NB4 (cell line): ENCODE measurements around the gene CDC14A.
"Not testable (repeated sequence)": the region's sequence is repeated elsewhere in the genome, so short reads cannot be mapped to it uniquely, and the experiment has no call there.

Experiments
- DNase-seq: peaks from one replicate; pipeline ENCODE4 v3.0.0; 2010; ENCODE audit warnings: low read depth
- H3K4me3 ChIP-seq: one replicate; pipeline ENCODE4 v1.5.1; 2011; ENCODE audit warnings: mild to moderate bottlenecking, low read depth, low read length, moderate library complexity
- MYC ChIP-seq: IDR thresholded peaks from 2 replicates; pipeline ENCODE4 v1.6.1; 2011; ENCODE audit warnings: low read depth, low read length
- POLR2A ChIP-seq: IDR thresholded peaks from 2 replicates; pipeline ENCODE4 v1.6.1; 2011; ENCODE audit warnings: mild to moderate bottlenecking; ENCODE audit not compliant: insufficient read length; ENCODE audit errors: extremely low read depth
- TF ChIP-seq, protein P1 (sequence below): IDR thresholded peaks from 2 replicates; pipeline ENCODE4 v1.6.1; 2011; ENCODE audit warnings: low read depth, low read length
- TF ChIP-seq, protein P2 (sequence below): IDR thresholded peaks from one replicate; pipeline ENCODE4 v1.5.1; 2012; ENCODE audit warnings: low read depth, low read length

Gene CDC14A

DNA sequence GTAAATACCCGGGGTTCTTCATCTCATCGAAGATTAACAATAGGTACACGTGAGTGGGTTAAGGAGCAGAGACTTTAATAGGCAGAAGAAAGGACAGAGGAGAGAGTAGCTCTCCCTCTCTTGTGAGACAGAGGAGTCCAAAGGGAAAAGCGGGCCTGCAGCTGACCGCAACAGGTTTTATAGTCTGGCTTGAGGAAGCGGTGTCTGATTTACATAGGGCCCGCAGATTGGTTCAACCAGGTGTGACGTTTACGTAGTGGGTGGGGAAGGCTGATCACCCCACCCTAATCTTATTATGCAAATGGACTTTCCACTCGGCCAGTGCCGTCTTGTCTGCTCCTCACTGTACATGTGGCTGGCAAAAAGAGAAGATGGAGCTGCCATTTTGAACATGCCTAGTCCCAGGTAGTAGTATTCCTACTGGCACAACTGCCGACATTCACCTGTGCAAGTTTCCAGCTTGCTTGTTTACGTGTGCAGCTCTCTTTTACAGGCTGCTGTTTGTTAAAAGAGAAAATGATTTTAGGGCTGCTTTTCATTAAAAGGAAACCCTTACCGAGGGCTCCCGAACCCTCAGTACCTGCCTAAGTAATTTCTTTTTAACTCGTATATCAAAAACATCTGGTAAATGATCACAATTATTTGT, 10.6 kb downstream of the CDC14A start:
- no peak overlapping the region for H3K4me3 ChIP-seq
- peak; percentile 19 for DNase-seq
- TF ChIP-seq, protein P1, sequence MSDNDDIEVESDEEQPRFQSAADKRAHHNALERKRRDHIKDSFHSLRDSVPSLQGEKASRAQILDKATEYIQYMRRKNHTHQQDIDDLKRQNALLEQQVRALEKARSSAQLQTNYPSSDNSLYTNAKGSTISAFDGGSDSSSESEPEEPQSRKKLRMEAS, result no peak
- TF ChIP-seq POLR2A, result no peak
- TF ChIP-seq MYC, result no peak

DNA sequence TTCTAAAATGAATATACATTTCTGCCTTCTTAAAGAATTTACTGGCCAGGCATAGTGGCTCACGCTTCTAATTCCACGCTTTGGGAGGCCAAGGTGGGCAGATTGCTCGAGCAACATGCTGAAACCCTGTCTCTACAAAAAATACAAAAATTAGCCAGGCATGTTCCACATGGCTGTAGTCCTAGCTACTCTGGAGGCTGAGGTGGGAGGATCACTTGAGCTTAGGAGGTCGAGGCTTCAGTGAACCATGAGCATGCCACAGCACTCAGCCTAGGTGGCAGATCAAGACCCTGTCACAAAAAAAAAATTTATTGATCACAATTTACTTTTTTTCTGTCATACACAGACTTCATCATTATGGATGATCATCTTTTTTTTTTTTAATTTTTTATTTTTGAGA, 11.5 kb downstream of the CDC14A start:
- DNase-seq, result no peak
- TF ChIP-seq POLR2A, result no peak
- TF ChIP-seq, protein P1, result no peak
- TF ChIP-seq, protein P2, sequence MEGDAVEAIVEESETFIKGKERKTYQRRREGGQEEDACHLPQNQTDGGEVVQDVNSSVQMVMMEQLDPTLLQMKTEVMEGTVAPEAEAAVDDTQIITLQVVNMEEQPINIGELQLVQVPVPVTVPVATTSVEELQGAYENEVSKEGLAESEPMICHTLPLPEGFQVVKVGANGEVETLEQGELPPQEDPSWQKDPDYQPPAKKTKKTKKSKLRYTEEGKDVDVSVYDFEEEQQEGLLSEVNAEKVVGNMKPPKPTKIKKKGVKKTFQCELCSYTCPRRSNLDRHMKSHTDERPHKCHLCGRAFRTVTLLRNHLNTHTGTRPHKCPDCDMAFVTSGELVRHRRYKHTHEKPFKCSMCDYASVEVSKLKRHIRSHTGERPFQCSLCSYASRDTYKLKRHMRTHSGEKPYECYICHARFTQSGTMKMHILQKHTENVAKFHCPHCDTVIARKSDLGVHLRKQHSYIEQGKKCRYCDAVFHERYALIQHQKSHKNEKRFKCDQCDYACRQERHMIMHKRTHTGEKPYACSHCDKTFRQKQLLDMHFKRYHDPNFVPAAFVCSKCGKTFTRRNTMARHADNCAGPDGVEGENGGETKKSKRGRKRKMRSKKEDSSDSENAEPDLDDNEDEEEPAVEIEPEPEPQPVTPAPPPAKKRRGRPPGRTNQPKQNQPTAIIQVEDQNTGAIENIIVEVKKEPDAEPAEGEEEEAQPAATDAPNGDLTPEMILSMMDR, result no peak
- no peak for TF ChIP-seq MYC
- H3K4me3 ChIP-seq, result no peak overlapping the region

DNA sequence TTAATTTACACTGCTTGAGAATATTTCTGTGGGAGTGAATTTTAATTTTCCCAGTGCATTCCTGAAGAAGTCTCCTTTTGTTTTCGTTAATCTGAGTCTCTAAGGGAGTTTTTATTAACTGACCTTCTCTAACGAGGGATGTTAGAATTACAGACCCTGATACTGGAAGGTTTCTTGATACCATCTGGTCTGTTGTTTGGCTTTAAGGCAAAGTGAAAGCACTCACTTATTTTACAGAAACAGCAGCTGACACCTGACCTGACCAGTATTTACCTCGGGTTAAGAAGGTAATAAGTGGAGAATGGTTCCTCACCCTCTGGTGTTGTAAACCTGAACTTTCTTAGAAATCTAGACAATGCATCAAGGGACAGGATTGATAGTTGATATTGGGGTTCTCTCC, 12.4 kb downstream of the CDC14A start:
- TF ChIP-seq POLR2A, result no peak
- TF ChIP-seq, protein P1, result no peak
- TF ChIP-seq, protein P2, result no peak
- no peak for TF ChIP-seq MYC
- H3K4me3 ChIP-seq, result no peak overlapping the region
- no peak for DNase-seq

DNA sequence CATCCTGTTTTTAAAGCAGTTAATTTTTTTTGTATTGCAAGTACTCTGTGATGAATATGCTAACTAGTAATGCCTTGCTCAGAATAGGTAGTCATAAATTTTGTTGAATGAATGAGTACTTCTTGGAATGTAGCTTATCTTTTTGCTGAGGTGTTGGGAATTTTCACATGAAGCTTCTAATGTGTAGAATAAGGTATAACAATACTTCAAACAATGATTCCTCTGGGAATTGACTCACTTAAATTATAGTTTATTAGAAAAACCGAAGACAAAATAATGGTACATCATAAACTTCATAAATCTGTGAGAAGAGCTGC, 13.9 kb downstream of the CDC14A start:
- H3K4me3 ChIP-seq, result no peak overlapping the region
- TF ChIP-seq POLR2A, result no peak
- TF ChIP-seq, protein P2, result no peak
- no peak for TF ChIP-seq MYC
- TF ChIP-seq, protein P1, result no peak
- no peak for DNase-seq

DNA sequence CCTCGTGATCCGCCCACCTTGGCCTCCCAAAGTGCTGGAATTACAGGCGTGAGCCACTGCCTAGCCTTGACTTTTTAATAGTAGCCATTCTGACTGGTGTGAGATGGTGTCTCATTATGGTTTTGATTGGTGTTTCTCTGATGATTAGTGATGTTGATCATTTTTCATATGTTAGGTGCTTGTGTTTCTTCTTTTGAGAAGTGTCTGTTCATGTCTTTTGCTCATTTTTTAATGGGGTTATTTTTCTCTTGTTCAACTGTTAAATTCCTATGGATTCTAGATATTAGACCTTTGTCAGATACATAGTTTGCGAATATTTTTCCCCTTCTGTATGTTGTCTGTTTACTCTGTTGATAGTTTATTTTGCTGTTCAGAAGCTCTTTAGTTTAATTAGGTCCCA, 17.0 kb downstream of the CDC14A start:
- H3K4me3 ChIP-seq, DNase-seq: not testable (repeated sequence)

DNA sequence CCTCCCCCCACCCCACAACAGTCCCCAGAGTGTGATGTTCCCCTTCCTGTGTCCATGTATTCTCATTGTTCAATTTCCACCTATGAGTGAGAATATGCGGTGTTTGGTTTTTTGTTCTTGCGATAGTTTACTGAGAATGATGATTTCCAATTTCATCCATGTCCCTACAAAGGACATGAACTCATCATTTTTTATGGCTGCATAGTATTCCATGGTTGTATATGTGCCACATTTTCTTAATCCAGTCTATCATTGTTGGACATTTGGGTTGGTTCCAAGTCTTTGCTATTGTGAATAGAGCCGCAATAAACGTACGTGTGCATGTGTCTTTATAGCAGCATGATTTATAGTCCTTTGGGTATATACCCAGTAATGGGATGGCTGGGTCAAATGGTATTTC, 21.6 kb downstream of the CDC14A start:
- DNase-seq, H3K4me3 ChIP-seq: not testable (repeated sequence)

DNA sequence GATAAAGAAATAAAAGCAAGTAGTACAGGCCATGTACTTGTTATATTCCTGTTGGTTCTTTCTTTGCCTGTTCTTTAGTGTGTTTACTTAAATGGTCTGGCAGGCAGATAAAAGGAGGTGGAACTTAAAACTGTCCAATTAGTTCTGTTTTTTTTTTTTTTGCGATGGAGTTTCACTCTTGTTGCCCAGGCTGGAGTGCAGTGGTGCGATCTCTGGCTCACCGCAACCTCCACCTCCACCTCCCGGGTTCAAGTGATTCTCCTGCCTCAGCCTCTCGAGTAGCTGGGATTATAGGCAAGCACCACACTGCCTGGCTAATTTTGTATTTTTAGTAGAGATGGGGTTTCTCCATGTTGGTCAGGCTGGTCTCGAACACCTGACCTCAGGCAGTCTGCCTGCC, 24.6 kb downstream of the CDC14A start:
- not testable (repeated sequence) for H3K4me3 ChIP-seq, DNase-seq

DNA sequence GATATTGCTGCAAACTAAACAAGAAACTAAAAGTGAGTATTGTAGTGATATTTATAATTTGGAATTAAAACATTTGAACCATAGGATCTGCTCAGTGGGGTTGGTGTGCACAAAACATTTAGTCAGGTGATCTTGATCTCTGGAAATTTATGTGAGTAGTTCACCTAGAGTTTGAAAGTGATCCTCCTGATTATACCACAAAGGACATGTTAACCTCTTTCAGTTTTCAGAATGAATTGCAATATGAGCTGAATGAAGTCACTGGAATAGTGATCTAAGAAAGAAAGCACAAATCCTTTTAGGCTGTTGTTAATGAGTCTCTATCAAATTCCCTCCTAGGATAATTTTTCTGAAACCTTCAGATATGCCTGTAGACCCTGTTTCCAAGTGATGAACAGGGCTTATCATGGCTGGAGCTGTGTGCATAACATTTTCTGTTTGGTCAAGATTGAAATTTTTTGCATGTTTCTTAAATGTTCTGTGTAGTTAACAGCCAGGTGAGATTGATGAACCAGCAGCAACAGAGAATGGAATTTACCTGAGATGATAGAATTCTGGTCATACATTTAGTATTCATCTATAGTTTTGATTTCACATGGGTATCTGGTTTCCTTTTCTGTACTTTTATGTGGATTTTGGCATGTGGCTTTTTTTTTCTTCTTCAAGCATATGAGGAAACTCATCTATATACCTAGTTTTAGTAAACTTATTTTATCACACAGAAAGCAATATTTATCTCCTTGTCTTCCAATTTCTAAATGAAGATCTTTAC, 25.5 kb downstream of the CDC14A start:
- no peak for DNase-seq
- TF ChIP-seq POLR2A (no peak), MYC (no peak)
- TF ChIP-seq, protein P1, result no peak
- TF ChIP-seq, protein P2, result no peak
- no peak overlapping the region for H3K4me3 ChIP-seq
